K562 (cell line): ENCODE measurements around the gene NEU1.

Experiments
- ETS2 ChIP-seq: IDR thresholded peaks from 2 replicates; pipeline ENCODE4 v1.6.1; 2016; ENCODE audit warnings: borderline replicate concordance, missing genetic modification characterization, mild to moderate bottlenecking, moderate library complexity, missing compliant biosample characterization; ENCODE audit not compliant: poor library complexity, severe bottlenecking
- TCF7 ChIP-seq: sonication (generic); IDR thresholded peaks from 2 replicates; pipeline ENCODE4 v1.6.1; 2016; ENCODE audit warnings: antibody characterized with exemption, borderline replicate concordance
- TCF7L2 ChIP-seq: fragments of 150-350 bp; IDR thresholded peaks from 2 replicates; pipeline ENCODE4 v1.6.1; 2016; ENCODE audit warnings: low read depth, mild to moderate bottlenecking, low read length, moderate library complexity
- ZNF232 ChIP-seq: sonication (generic); formaldehyde crosslinking; IDR thresholded peaks from 2 replicates; pipeline ENCODE4 v1.8.0; 2022; ENCODE audit warnings: mild to moderate bottlenecking, missing genetic modification reagents
- ZNF511 ChIP-seq: sonication (generic); formaldehyde crosslinking; IDR thresholded peaks from 2 replicates; pipeline ENCODE4 v1.8.0; 2022; ENCODE audit warnings: mild to moderate bottlenecking, missing genetic modification reagents

GRCh38 chr6:31875877-31876276 is 13.3 kb upstream of the NEU1 start:
- TF ChIP-seq TCF7L2 (no peak), ZNF511 (CRISPR knock-in tag) (no peak), ETS2 (tag) (no peak), TCF7 (no peak), ZNF232 (CRISPR knock-in tag) (no peak)
